OCI-LY7 (cell line): ENCODE measurements around the gene DAB1. TPM values are rescaled to one million over a fixed set of nuclear protein-coding genes. Genes with fewer than 3 reads are reported as not detected.

ENCODE experiments used
- BruUV-seq: library from RNA; stranded (reverse); fragments of 400-500 nt; replicated peaks from 2 replicates; lab custom pipeline; 2021; lab: Mats Ljungman, UMichigan
- CTCF ChIA-PET: fragments of 300-600 bp; sonication (Branson Sonifier 250); formaldehyde crosslinking; loops from one replicate; lab custom pipeline; 2022; ENCODE audit warnings: antibody characterized with exemption; ENCODE audit not compliant: unreplicated experiment; lab: Charles Lee
- POLR2A ChIA-PET: fragments of 300-600 bp; sonication (Branson Sonifier 250); formaldehyde crosslinking; loops from one replicate; lab custom pipeline; 2022; ENCODE audit warnings: antibody characterized with exemption; lab: Charles Lee
- DNase-seq: peaks from one replicate; pipeline ENCODE4 v3.0.0-alpha.2; 2015; ENCODE audit warnings: low spot score
- H2AFZ ChIP-seq: fragments of 200-600 bp; sonication (generic), shearing (Covaris generic); 2 replicates; pipeline ENCODE4 v1.6.1; 2014; ENCODE audit warnings: mild to moderate bottlenecking, antibody characterized with exemption, low read length, moderate library complexity
- H3K27ac ChIP-seq: fragments of 200-600 bp; sonication (generic); 2 replicates; pipeline ENCODE4 v1.5.1; 2014; ENCODE audit warnings: mixed run types, low read depth, mild to moderate bottlenecking, moderate library complexity, low read length, inconsistent platforms; ENCODE audit not compliant: poor library complexity, severe bottlenecking
- H3K36me3 ChIP-seq: fragments of 200-600 bp; sonication (generic); 2 replicates; pipeline ENCODE4 v1.6.1; 2014; ENCODE audit warnings: mild to moderate bottlenecking, antibody characterized with exemption, low read length, moderate library complexity, mixed read lengths; ENCODE audit not compliant: insufficient read depth
- H3K4me1 ChIP-seq: fragments of 200-600 bp; sonication (generic); 2 replicates; pipeline ENCODE4 v1.5.1; 2014; ENCODE audit warnings: mild to moderate bottlenecking, low read length; ENCODE audit not compliant: insufficient read depth, poor library complexity, severe bottlenecking
- H3K4me2 ChIP-seq: fragments of 200-600 bp; sonication (generic); 2 replicates; pipeline ENCODE4 v1.6.1; 2014; ENCODE audit warnings: mild to moderate bottlenecking, low read length
- H3K4me3 ChIP-seq: fragments of 200-600 bp; sonication (generic); 2 replicates; pipeline ENCODE4 v1.5.1; 2014; ENCODE audit warnings: mild to moderate bottlenecking, low read depth, low read length; ENCODE audit not compliant: poor library complexity, severe bottlenecking
- H3K79me2 ChIP-seq: fragments of 200-600 bp; sonication (generic); 2 replicates; pipeline ENCODE4 v1.6.1; 2016; ENCODE audit warnings: low read depth, mild to moderate bottlenecking, low read length, moderate library complexity, mixed read lengths; ENCODE audit not compliant: insufficient read depth
- H3K9me2 ChIP-seq: fragments of 200-600 bp; sonication (generic); 2 replicates; pipeline ENCODE4 v1.6.1; 2016; ENCODE audit warnings: mild to moderate bottlenecking, low read length, mixed read lengths; ENCODE audit not compliant: insufficient read depth
- H3K9me3 ChIP-seq: fragments of 200-600 bp; sonication (generic); 2 replicates; pipeline ENCODE4 v1.6.1; 2014; ENCODE audit warnings: mild to moderate bottlenecking, mixed run types, low read length, mixed read lengths
- H4K20me1 ChIP-seq: fragments of 200-600 bp; sonication (generic); 2 replicates; pipeline ENCODE4 v1.6.1; 2014; ENCODE audit warnings: mild to moderate bottlenecking, antibody characterized with exemption, low read length, moderate library complexity, mixed read lengths; ENCODE audit not compliant: insufficient read depth
- CTCF ChIP-seq: fragments of 200-600 bp; sonication (generic); conservative IDR thresholded peaks from 2 replicates; pipeline ENCODE4 v1.5.1; 2014; ENCODE audit warnings: mild to moderate bottlenecking, antibody characterized with exemption, low read length, moderate library complexity, mixed read lengths
- EZH2phosphoT487 ChIP-seq: fragments of 200-600 bp; sonication (generic); IDR thresholded peaks from 2 replicates; pipeline ENCODE4 v1.6.1; 2018; ENCODE audit warnings: low read depth, borderline replicate concordance, mild to moderate bottlenecking, mixed run types, antibody characterized with exemption, low read length, moderate library complexity, mixed read lengths
- intact Hi-C: fragments of 100-400 bp; cut with micrococcal nuclease; formaldehyde crosslinking; loops from one replicate; pipeline ENCODE4 v1.10.0; 2022; ENCODE audit not compliant: unreplicated experiment
- total RNA-seq, 2 experiments: library from RNA; depleted of rRNA in 1 of 2; stranded (reverse); fragments of >200 nt in 1 of 2; shearing (Covaris generic) in 1 of 2; gene quantifications; 2 replicates each; pipeline ENCODE4 v1.2.3, GENCODE V29; 2014 to 2022

Gene DAB1
- total RNA-seq, 2 experiments from 2014 or later: not detected

- intact Hi-C loops: no loop called here
- no peaks in the 10 kb centered on the region for H3K9me2 ChIP-seq
- H3K4me1 ChIP-seq: no peaks in the 10 kb centered on the region
- H4K20me1 ChIP-seq: no peaks in the 10 kb centered on the region
- no peak for TF ChIP-seq EZH2phosphoT487
- TF ChIP-seq CTCF: no peak
- ChIA-PET POLR2A (no interaction called here), CTCF (no interaction called here)
- no peaks in the 10 kb centered on the region for H3K9me3 ChIP-seq
- no TSS peak for BruUV-seq
- no peak overlapping the region for H3K4me2 ChIP-seq
- no peak overlapping the region for H2AFZ ChIP-seq
- no peak for DNase-seq
- no peaks in the 10 kb centered on the region for H3K36me3 ChIP-seq
- H3K27ac ChIP-seq: no peak overlapping the region
- no peak overlapping the region for H3K4me3 ChIP-seq
- no peaks in the 10 kb centered on the region for H3K79me2 ChIP-seq
Observed at GRCh38 chr1:57164584-57164983, 259.3 kb downstream of the DAB1 start.

GRCh38 chr1:57163789-57164188 lies 260.1 kb downstream of the DAB1 start:
- TF ChIP-seq CTCF (no peak), EZH2phosphoT487 (no peak)
- Histone ChIP-seq H3K27ac (no peak overlapping the region), H3K9me2 (no peaks in the 10 kb centered on the region), H3K9me3 (no peaks in the 10 kb centered on the region), H2AFZ (no peak overlapping the region), H3K79me2 (no peaks in the 10 kb centered on the region), H4K20me1 (no peaks in the 10 kb centered on the region), H3K4me3 (no peak overlapping the region), H3K4me1 (no peaks in the 10 kb centered on the region), H3K36me3 (no peaks in the 10 kb centered on the region), H3K4me2 (no peak overlapping the region)
- intact Hi-C loops: no loop called here
- DNase-seq: no peak
- CTCF ChIA-PET: no interaction called here
- BruUV-seq: no TSS peak
- POLR2A ChIA-PET: no interaction called here

GRCh38 chr1:57163325-57163724 lies 260.5 kb downstream of the DAB1 start:
- no peak overlapping the region for H3K4me3 ChIP-seq
- no peak for DNase-seq
- TF ChIP-seq EZH2phosphoT487 (no peak), CTCF (no peak)
- intact Hi-C loops: no loop called here
- no peak overlapping the region for H3K27ac ChIP-seq
- no peak overlapping the region for H3K4me2 ChIP-seq
- no TSS peak for BruUV-seq
- no peaks in the 10 kb centered on the region for H3K79me2 ChIP-seq
- no peaks in the 10 kb centered on the region for H3K9me2 ChIP-seq
- no peaks in the 10 kb centered on the region for H3K36me3 ChIP-seq
- no peaks in the 10 kb centered on the region for H3K9me3 ChIP-seq
- ChIA-PET POLR2A (no interaction called here), CTCF (no interaction called here)
- H3K4me1 ChIP-seq: no peaks in the 10 kb centered on the region
- no peak overlapping the region for H2AFZ ChIP-seq
- no peaks in the 10 kb centered on the region for H4K20me1 ChIP-seq
